Stimulated activated CD8-positive, alpha-beta memory T cell treated with anti-CD3 and anti-CD28 coated beads, Interleukin-7, amount 100 ng/mL, for 1 hour (primary cell): ENCODE measurements around the gene PALS2.

ENCODE experiments used
- DNase-seq, 2 donors: peaks; one replicate each; pipeline ENCODE4 v3.0.0-alpha.2; 2020; ENCODE audit warnings: low read depth in 2 of 2

Gene PALS2

GRCh38 chr7:24591152-24591551 lies 17.9 kb downstream of the PALS2 start:
- no peak for DNase-seq

GRCh38 chr7:24595671-24596418 lies 22.6 kb downstream of the PALS2 start:
- no peak for DNase-seq

- no peak for DNase-seq
These were observed 23.8 kb downstream of the PALS2 start for GRCh38 chr7:24597014-24597413.

- DNase-seq: no peak
These were observed 28.3 kb downstream of the PALS2 start for GRCh38 chr7:24601600-24601999.

GRCh38 chr7:24602860-24603456 lies 29.7 kb downstream of the PALS2 start:
- DNase-seq: no peak

- no peak for DNase-seq
These were observed 31.4 kb downstream of the PALS2 start for GRCh38 chr7:24604630-24605029.

- DNase-seq: no peak
These were observed 35.3 kb downstream of the PALS2 start for GRCh38 chr7:24608504-24608903.

GRCh38 chr7:24609059-24609458 lies 35.8 kb downstream of the PALS2 start:
- no peak for DNase-seq

- DNase-seq: no peak
These were observed 36.3 kb downstream of the PALS2 start for GRCh38 chr7:24609570-24609969.

GRCh38 chr7:24611130-24611529 lies 37.9 kb downstream of the PALS2 start:
- no peak for DNase-seq

GRCh38 chr7:24617957-24618616 lies 44.8 kb downstream of the PALS2 start:
- DNase-seq: no peak

- no peak for DNase-seq
These were observed 46.7 kb downstream of the PALS2 start for GRCh38 chr7:24619978-24620377.

- no peak for DNase-seq
These were observed 49.5 kb downstream of the PALS2 start for GRCh38 chr7:24622646-24623182.
